ENCODE results near the gene RBM43.

DNA sequence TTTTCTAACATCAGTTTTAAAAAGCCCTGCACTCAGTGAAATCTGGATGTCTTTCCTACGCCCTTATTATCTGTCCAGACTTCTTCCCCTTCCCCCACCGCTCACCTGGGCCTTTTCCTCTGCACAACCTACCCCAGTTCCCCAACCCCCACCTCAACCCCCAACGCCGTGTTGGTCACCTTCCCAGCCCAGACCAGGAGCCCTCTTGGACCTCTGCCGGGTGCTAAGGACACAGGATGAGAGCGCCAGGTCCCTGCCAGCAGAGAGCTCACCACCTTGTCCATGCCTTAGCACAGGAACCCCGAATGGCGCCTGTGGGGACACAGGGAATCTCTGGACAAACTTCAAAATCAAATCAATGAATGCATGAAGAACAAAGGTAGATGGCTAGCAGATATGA is 966 bp upstream of the RBM43 start:
- no peak for TF ChIP-seq ZNF565 (CRISPR knock-in tag; conservative IDR thresholded peaks at IDR 0.05; ENCODE audit: low read depth)
- TF ChIP-seq PATZ1 (CRISPR knock-in tag; IDR thresholded peaks at IDR 0.05; ENCODE audit: borderline replicate concordance), result no peak

Data from SK-N-SH treated with all-trans-retinoic acid at 6 μM for 48 hours (cell line).